H4 (cell line): ENCODE results near the gene TATDN2. TPM values are rescaled to one million over a fixed set of nuclear protein-coding genes. Genes with fewer than 3 reads are reported as not detected.
"Not testable (repeated sequence)": the region's sequence is repeated elsewhere in the genome, so short reads cannot be mapped to it uniquely, and the experiment has no call there.

Experiments used
- DNase-seq: peaks from one replicate; pipeline ENCODE4 v3.0.0-alpha.2; 2015; ENCODE audit warnings: low spot score
- total RNA-seq: library from RNA; depleted of rRNA; stranded (reverse); fragments of >200 nt; shearing (Covaris generic); gene quantifications from 2 replicates; pipeline ENCODE4 v1.2.3, GENCODE V29; 2014

Gene TATDN2
- total RNA-seq, 1 experiment from 2014 or later = 9.7 TPM

GRCh38 chr3:10234526-10235230 lies 13.6 kb upstream of the TATDN2 start:
- no peak for DNase-seq

- DNase-seq = no peak
Measured at GRCh38 chr3:10235551-10235950, 12.7 kb upstream of the TATDN2 start.

- DNase-seq = no peak
Measured at GRCh38 chr3:10238345-10239183, 9.7 kb upstream of the TATDN2 start.

GRCh38 chr3:10240799-10241198 lies 7.5 kb upstream of the TATDN2 start:
- DNase-seq = no peak

GRCh38 chr3:10242182-10243065 lies 5.8 kb upstream of the TATDN2 start:
- DNase-seq = peak; percentile 68

- no peak for DNase-seq
Measured at GRCh38 chr3:10244009-10244408, 4.2 kb upstream of the TATDN2 start.

GRCh38 chr3:10245081-10245712 lies 3.1 kb upstream of the TATDN2 start:
- DNase-seq = no peak

- no peak for DNase-seq
Measured at GRCh38 chr3:10247679-10248183, 528 bp upstream of the TATDN2 start.

GRCh38 chr3:10248984-10249748 lies 907 bp downstream of the TATDN2 start:
- no peak for DNase-seq

- no peak for DNase-seq
Measured at GRCh38 chr3:10249833-10250232, 1.6 kb downstream of the TATDN2 start.

- no peak for DNase-seq
Measured at GRCh38 chr3:10251006-10251405, 2.7 kb downstream of the TATDN2 start.

GRCh38 chr3:10253731-10254130 lies 5.5 kb downstream of the TATDN2 start:
- no peak for DNase-seq

GRCh38 chr3:10255835-10256234 lies 7.6 kb downstream of the TATDN2 start:
- no peak for DNase-seq

GRCh38 chr3:10259036-10259435 lies 10.8 kb downstream of the TATDN2 start:
- no peak for DNase-seq

- no peak for DNase-seq
Measured at GRCh38 chr3:10259798-10260197, 11.5 kb downstream of the TATDN2 start.

- no peak for DNase-seq
Measured at GRCh38 chr3:10260211-10260701, 12.0 kb downstream of the TATDN2 start.

- DNase-seq = no peak
Measured at GRCh38 chr3:10262027-10262426, 13.8 kb downstream of the TATDN2 start.

- no peak for DNase-seq
Measured at GRCh38 chr3:10263646-10264363, 15.5 kb downstream of the TATDN2 start.

GRCh38 chr3:10265833-10266232 lies 17.6 kb downstream of the TATDN2 start:
- no peak for DNase-seq

- not testable (repeated sequence) for DNase-seq
Measured at GRCh38 chr3:10266936-10267335, 18.7 kb downstream of the TATDN2 start.
